PFSK-1 (cell line): Measurements from ENCODE around the gene USH1G.
A peak's percentile ranks its signal among the peaks of the same experiment; 100 is the strongest.

Source experiments
- FOXP2 ChIP-seq: optimal IDR thresholded peaks from 2 replicates; pipeline ENCODE3; 2011; ENCODE audit warnings: borderline replicate concordance, control low read depth, inconsistent platforms; ENCODE audit not compliant: insufficient read depth; ENCODE audit errors: extremely low read length, extremely low read depth
- POLR2AphosphoS5 ChIP-seq: IDR thresholded peaks from 2 replicates; pipeline ENCODE4 v1.6.1; 2012; ENCODE audit warnings: low read depth, mild to moderate bottlenecking, control low read depth, low read length, moderate library complexity
- SIN3A ChIP-seq: IDR thresholded peaks from 2 replicates; pipeline ENCODE4 v1.6.1; 2012; ENCODE audit warnings: mild to moderate bottlenecking, low read length, moderate library complexity, borderline replicate concordance; ENCODE audit not compliant: insufficient read depth
- TAF1 ChIP-seq: IDR thresholded peaks from 2 replicates; pipeline ENCODE4 v1.6.1; 2012; ENCODE audit warnings: low read length, control low read depth, borderline replicate concordance; ENCODE audit not compliant: insufficient read depth
- TF ChIP-seq, protein P1 (sequence below), 2 experiments: IDR thresholded peaks; 2 replicates each; pipeline versions ENCODE4 v1.6.1 to v1.8.0; 2011 to 2012; ENCODE audit warnings: low read depth in 2 of 2, low read length in 2 of 2, control low read depth in 1 of 2, inconsistent platforms in 1 of 2, mild to moderate bottlenecking in 1 of 2, moderate library complexity in 1 of 2; ENCODE audit not compliant: insufficient read depth in 1 of 2

USH1G gene

DNA sequence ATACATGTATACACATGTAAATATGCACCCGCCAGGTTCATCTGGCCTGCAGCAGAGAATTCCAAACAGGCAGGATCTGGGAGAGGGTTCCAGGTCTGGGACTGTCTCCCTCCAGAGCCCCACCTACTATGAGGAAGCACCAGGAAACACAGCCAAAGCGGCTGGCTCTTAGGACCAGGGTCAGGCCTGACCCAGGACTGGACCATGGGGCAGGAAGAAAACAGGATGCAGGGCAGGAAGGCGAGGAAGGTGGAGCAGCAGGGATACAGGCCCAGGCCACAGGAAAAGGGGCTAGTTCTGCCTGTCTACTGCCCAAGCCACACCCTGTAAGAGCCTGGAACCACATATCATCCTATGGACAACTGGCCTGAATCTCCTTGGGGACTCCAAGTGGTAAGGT lies 47.3 kb upstream of the USH1G start:
- TF ChIP-seq, protein P1, sequence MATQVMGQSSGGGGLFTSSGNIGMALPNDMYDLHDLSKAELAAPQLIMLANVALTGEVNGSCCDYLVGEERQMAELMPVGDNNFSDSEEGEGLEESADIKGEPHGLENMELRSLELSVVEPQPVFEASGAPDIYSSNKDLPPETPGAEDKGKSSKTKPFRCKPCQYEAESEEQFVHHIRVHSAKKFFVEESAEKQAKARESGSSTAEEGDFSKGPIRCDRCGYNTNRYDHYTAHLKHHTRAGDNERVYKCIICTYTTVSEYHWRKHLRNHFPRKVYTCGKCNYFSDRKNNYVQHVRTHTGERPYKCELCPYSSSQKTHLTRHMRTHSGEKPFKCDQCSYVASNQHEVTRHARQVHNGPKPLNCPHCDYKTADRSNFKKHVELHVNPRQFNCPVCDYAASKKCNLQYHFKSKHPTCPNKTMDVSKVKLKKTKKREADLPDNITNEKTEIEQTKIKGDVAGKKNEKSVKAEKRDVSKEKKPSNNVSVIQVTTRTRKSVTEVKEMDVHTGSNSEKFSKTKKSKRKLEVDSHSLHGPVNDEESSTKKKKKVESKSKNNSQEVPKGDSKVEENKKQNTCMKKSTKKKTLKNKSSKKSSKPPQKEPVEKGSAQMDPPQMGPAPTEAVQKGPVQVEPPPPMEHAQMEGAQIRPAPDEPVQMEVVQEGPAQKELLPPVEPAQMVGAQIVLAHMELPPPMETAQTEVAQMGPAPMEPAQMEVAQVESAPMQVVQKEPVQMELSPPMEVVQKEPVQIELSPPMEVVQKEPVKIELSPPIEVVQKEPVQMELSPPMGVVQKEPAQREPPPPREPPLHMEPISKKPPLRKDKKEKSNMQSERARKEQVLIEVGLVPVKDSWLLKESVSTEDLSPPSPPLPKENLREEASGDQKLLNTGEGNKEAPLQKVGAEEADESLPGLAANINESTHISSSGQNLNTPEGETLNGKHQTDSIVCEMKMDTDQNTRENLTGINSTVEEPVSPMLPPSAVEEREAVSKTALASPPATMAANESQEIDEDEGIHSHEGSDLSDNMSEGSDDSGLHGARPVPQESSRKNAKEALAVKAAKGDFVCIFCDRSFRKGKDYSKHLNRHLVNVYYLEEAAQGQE (IDR thresholded peaks at IDR 0.05; ENCODE audit: insufficient read depth in 1 of 2, low read depth in 2 of 2, low read length in 2 of 2): no peak
- TF ChIP-seq FOXP2 (peak; percentile 75), POLR2AphosphoS5 (no peak)

DNA sequence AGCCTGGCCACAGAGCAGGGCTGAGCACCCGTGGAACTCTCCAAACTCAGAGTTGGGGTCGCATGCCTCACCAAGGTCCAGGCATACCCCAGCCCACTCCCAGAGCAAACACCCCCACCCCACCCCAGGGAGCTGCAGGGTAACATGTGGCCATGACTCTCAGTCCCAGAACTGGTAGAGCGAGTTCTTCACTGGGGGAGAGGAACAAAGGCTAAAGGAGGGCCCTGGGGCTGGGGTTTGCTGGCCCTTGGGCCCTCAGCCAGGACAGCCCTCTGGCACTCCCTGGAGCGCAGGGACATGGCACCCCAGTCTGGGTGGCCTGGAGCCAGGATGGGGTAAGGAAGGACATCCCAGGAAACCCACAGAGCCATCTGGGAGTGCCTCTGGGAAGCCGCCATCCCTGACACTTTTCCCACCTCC lies 45.3 kb upstream of the USH1G start:
- no peak for TF ChIP-seq POLR2AphosphoS5
- TF ChIP-seq, protein P1 (IDR thresholded peaks at IDR 0.05; ENCODE audit: insufficient read depth in 1 of 2, low read depth in 2 of 2, low read length in 2 of 2): no peak

GRCh38 chr17:74964988-74965622 lies 42.0 kb upstream of the USH1G start:
- TF ChIP-seq SIN3A: no peak
- TF ChIP-seq FOXP2: no peak
- no peak for TF ChIP-seq POLR2AphosphoS5
- TF ChIP-seq, protein P1 (IDR thresholded peaks at IDR 0.05; ENCODE audit: insufficient read depth in 1 of 2, low read depth in 2 of 2, low read length in 2 of 2): no peak
- no peak for TF ChIP-seq TAF1

GRCh38 chr17:74964246-74964761 lies 41.2 kb upstream of the USH1G start:
- TF ChIP-seq, protein P1 (IDR thresholded peaks at IDR 0.05; ENCODE audit: insufficient read depth in 1 of 2, low read depth in 2 of 2, low read length in 2 of 2): no peak
- TF ChIP-seq SIN3A (no peak), POLR2AphosphoS5 (no peak), TAF1 (no peak), FOXP2 (no peak)

- TF ChIP-seq FOXP2: no peak
- TF ChIP-seq TAF1: no peak
- no peak for TF ChIP-seq POLR2AphosphoS5
- TF ChIP-seq, protein P1 (IDR thresholded peaks at IDR 0.05; ENCODE audit: insufficient read depth in 1 of 2, low read depth in 2 of 2, low read length in 2 of 2): no peak
- TF ChIP-seq SIN3A: no peak
Measured at GRCh38 chr17:74963656-74964055, 40.6 kb upstream of the USH1G start.
